SK-N-SH treated with all-trans-retinoic acid at 6 μM for 48 hours (cell line): ENCODE data around the gene PLEKHA1.

ENCODE experiments used
- ATAC-seq: fragments of 200-7000 bp; cut with Tn5 transposase; 3 replicates; pipeline ENCODE4 v1.9.1; 2020; ENCODE audit warnings: mild to moderate bottlenecking, moderate library complexity
- ARNTL ChIP-seq: fragments of 450-650 bp; formaldehyde crosslinking; IDR thresholded peaks from 2 replicates; pipeline ENCODE4 v1.5.0; 2020; ENCODE audit warnings: low read depth, mild to moderate bottlenecking, moderate library complexity, borderline replicate concordance
- BACH2 ChIP-seq: fragments of 250-450 bp; sonication (Bioruptor Pico); IDR thresholded peaks from 2 replicates; pipeline ENCODE4 v1.9.0; 2021; ENCODE audit warnings: mild to moderate bottlenecking, borderline replicate concordance
- CSDC2 ChIP-seq: fragments of 250-450 bp; sonication (Bioruptor Pico); IDR thresholded peaks from 2 replicates; pipeline ENCODE4 v1.5.0; 2020; ENCODE audit warnings: mild to moderate bottlenecking, moderate library complexity
- CSRNP3 ChIP-seq: fragments of 250-450 bp; sonication (Bioruptor Pico); IDR thresholded peaks from 2 replicates; pipeline ENCODE4 v1.5.1; 2021; ENCODE audit warnings: mild to moderate bottlenecking, moderate library complexity
- ESRRG ChIP-seq: fragments of 250-450 bp; sonication (Bioruptor Pico); IDR thresholded peaks from 2 replicates; pipeline ENCODE4 v1.6.1; 2021; ENCODE audit warnings: mild to moderate bottlenecking
- GLIS3 ChIP-seq: fragments of 250-450 bp; sonication (Bioruptor Pico); IDR thresholded peaks from 2 replicates; pipeline ENCODE4 v1.5.0; 2020; ENCODE audit warnings: mild to moderate bottlenecking, moderate library complexity
- ISL1 ChIP-seq: fragments of 250-450 bp; sonication (Bioruptor Pico); IDR thresholded peaks from 2 replicates; pipeline ENCODE4 v2.1.2; 2022; ENCODE audit warnings: mild to moderate bottlenecking, moderate library complexity
- PATZ1 ChIP-seq: fragments of 250-450 bp; sonication (Bioruptor Pico); IDR thresholded peaks from 2 replicates; pipeline ENCODE4 v1.8.0; 2020; ENCODE audit warnings: mild to moderate bottlenecking, moderate library complexity, borderline replicate concordance
- POU6F1 ChIP-seq: fragments of 250-450 bp; sonication (Bioruptor Pico); IDR thresholded peaks from 2 replicates; pipeline ENCODE4 v1.8.0; 2021; ENCODE audit warnings: low read depth, mild to moderate bottlenecking, moderate library complexity, borderline replicate concordance
- PPARA ChIP-seq: fragments of 250-450 bp; sonication (Bioruptor Pico); IDR thresholded peaks from 2 replicates; pipeline ENCODE4 v1.5.0; 2020; ENCODE audit warnings: mild to moderate bottlenecking, borderline replicate concordance
- RARB ChIP-seq: fragments of 250-450 bp; sonication (Bioruptor Pico); IDR thresholded peaks from 2 replicates; pipeline ENCODE4 v1.8.0; 2021; ENCODE audit warnings: mild to moderate bottlenecking, moderate library complexity
- SNAI2 ChIP-seq: fragments of 250-450 bp; sonication (Bioruptor Pico); IDR thresholded peaks from 2 replicates; pipeline ENCODE4 v1.5.0; 2020; ENCODE audit warnings: mild to moderate bottlenecking, moderate library complexity
- TCF4 ChIP-seq: fragments of 250-450 bp; sonication (Bioruptor Pico); IDR thresholded peaks from 2 replicates; pipeline ENCODE4 v1.8.0; 2021; ENCODE audit warnings: mild to moderate bottlenecking, moderate library complexity, borderline replicate concordance
- TSHZ2 ChIP-seq: fragments of 250-450 bp; sonication (Bioruptor Pico); IDR thresholded peaks from 2 replicates; pipeline ENCODE4 v1.5.0; 2020; ENCODE audit warnings: mild to moderate bottlenecking, moderate library complexity
- ZC3H10 ChIP-seq: fragments of 250-450 bp; sonication (Bioruptor Pico); IDR thresholded peaks from 2 replicates; pipeline ENCODE4 v1.5.1; 2021; ENCODE audit warnings: mild to moderate bottlenecking, moderate library complexity
- ZFP3 ChIP-seq: fragments of 250-450 bp; sonication (Bioruptor Pico); IDR thresholded peaks from 2 replicates; pipeline ENCODE4 v1.5.0; 2020; ENCODE audit warnings: mild to moderate bottlenecking, moderate library complexity
- ZFP30 ChIP-seq: fragments of 450-650 bp; formaldehyde crosslinking; IDR thresholded peaks from 2 replicates; pipeline ENCODE4 v1.5.0; 2022; ENCODE audit warnings: mild to moderate bottlenecking, moderate library complexity
- ZNF565 ChIP-seq: fragments of 450-650 bp; formaldehyde crosslinking; conservative IDR thresholded peaks from 2 replicates; pipeline ENCODE4 v1.5.0; 2020; ENCODE audit warnings: low read depth, mild to moderate bottlenecking, moderate library complexity
- ZNF70 ChIP-seq: fragments of 450-650 bp; formaldehyde crosslinking; IDR thresholded peaks from 2 replicates; pipeline ENCODE4 v1.5.0; 2020; ENCODE audit warnings: mild to moderate bottlenecking, moderate library complexity
- ZNF8 ChIP-seq: fragments of 450-650 bp; formaldehyde crosslinking; IDR thresholded peaks from 2 replicates; pipeline ENCODE4 v1.5.0; 2020; ENCODE audit warnings: mild to moderate bottlenecking, moderate library complexity

Gene PLEKHA1

GRCh38 chr10:122474131-122474818, 99.8 kb downstream of the PLEKHA1 start:
- TF ChIP-seq ZFP30 (no peak), CSRNP3 (no peak), ZFP3 (no peak), TCF4 (CRISPR knock-in tag) (no peak), ZNF70 (CRISPR knock-in tag) (no peak), ZNF565 (CRISPR knock-in tag) (no peak), ISL1 (no peak)

GRCh38 chr10:122475100-122475499, 100.6 kb downstream of the PLEKHA1 start:
- peak; percentile 24 for ATAC-seq
- TF ChIP-seq PPARA (CRISPR knock-in tag), result no peak
- no peak for TF ChIP-seq CSDC2 (CRISPR knock-in tag)
- TF ChIP-seq PATZ1 (CRISPR knock-in tag), result no peak
- TF ChIP-seq TSHZ2, result no peak
- no peak for TF ChIP-seq CSRNP3
- TF ChIP-seq ZNF565 (CRISPR knock-in tag), result no peak
- no peak for TF ChIP-seq ESRRG
- TF ChIP-seq BACH2 (CRISPR knock-in tag), result no peak
- TF ChIP-seq ZC3H10 (CRISPR knock-in tag), result no peak
- no peak for TF ChIP-seq ZNF8
- TF ChIP-seq SNAI2, result no peak
- no peak for TF ChIP-seq TCF4 (CRISPR knock-in tag)
- TF ChIP-seq POU6F1 (CRISPR knock-in tag), result no peak
- TF ChIP-seq ISL1, result no peak
- no peak for TF ChIP-seq ARNTL
- no peak for TF ChIP-seq GLIS3

More at GRCh38 chr10:122474131-122474818, 99.8 kb downstream of the PLEKHA1 start:
- peak; percentile 60 for ATAC-seq

- peak; percentile 86 for ATAC-seq
- no peak for TF ChIP-seq SNAI2
- no peak for TF ChIP-seq ZFP30
- TF ChIP-seq RARB (CRISPR knock-in tag), result no peak
- 0 out of 2 replicates have a peak, but pooled peaks have one; percentile 7 for TF ChIP-seq ISL1
Measured at GRCh38 chr10:122475591-122476332, 101.3 kb downstream of the PLEKHA1 start.
